ENCODE results near the gene CCDC85A. TPM values are rescaled to one million over a fixed set of nuclear protein-coding genes. Genes with fewer than 3 reads are reported as not detected.

Gene CCDC85A
- polyA plus RNA-seq, 1 donor (not counting 4 experiments of a cell fraction or from before 2014, with no cell fraction given) = not detected

GRCh38 chr2:56182420-56182819 lies 1.4 kb upstream of the CCDC85A start:
- Histone ChIP-seq H3K79me2 (ENCODE audit: control insufficient read depth, insufficient read depth, low read length) (no peaks in the 10 kb centered on the region), H3K4me2 (ENCODE audit: control insufficient read depth, extremely low read depth, insufficient read depth, low read depth, low read length) (no peak overlapping the region), H3K27me3 (ENCODE audit: control insufficient read depth, extremely low read depth, insufficient read depth, low read length) (peaks cover 14% of the 10 kb centered on the region), H3K9ac (ENCODE audit: control insufficient read depth, extremely low read depth, insufficient read depth, low read length) (no peak overlapping the region), H2AFZ (ENCODE audit: control insufficient read depth, low read length) (no peak overlapping the region), H3K27ac (ENCODE audit: control insufficient read depth, insufficient read depth, low read length) (no peak overlapping the region), H3K9me3 (ENCODE audit: control insufficient read depth, low read depth, low read length) (no peaks in the 10 kb centered on the region), H3K36me3 (ENCODE audit: control insufficient read depth in 2 of 2, extremely low read depth in 1 of 2, insufficient read depth in 2 of 2, low read length in 2 of 2) (no peaks in the 10 kb centered on the region), H3K9me1 (ENCODE audit: control insufficient read depth, extremely low read depth, insufficient read depth, low read length) (no peaks in the 10 kb centered on the region), H3K4me1 (ENCODE audit: control insufficient read depth, extremely low read depth, insufficient read depth, low read length) (peaks cover 4% of the 10 kb centered on the region), H4K20me1 (ENCODE audit: control insufficient read depth, extremely low read depth, insufficient read depth, low read length) (no peaks in the 10 kb centered on the region), H3K4me3 (ENCODE audit: control insufficient read depth in 2 of 3, extremely low read depth in 1 of 3, insufficient read depth in 2 of 3, low read depth in 1 of 3, low read length in 3 of 3) (no peak overlapping the region)
- dilution Hi-C loops (cut with MboI; ENCODE audit: extremely low pct_ligation_motif_present, low sequenced_read_pairs) = no loop called here
- no peak for TF ChIP-seq CTCF (optimal IDR thresholded peaks at IDR 0.05 in 1 of 3, IDR thresholded peaks at IDR 0.05 in 1 of 3, conservative IDR thresholded peaks at IDR 0.05 in 1 of 3; ENCODE audit: extremely low read depth in 1 of 3, insufficient read depth in 2 of 3, low read length in 3 of 3)
- no peak for TF ChIP-seq EZH2 (IDR thresholded peaks at IDR 0.05; ENCODE audit: low read length)
- DNase-seq (ENCODE audit: low read depth, low spot score) = no peak
- no peak for FAIRE-seq

GRCh38 chr2:56184500-56185011 lies 766 bp downstream of the CCDC85A start:
- no peak overlapping the region for H2AFZ ChIP-seq (ENCODE audit: control insufficient read depth, low read length)
- H3K4me2 ChIP-seq (ENCODE audit: control insufficient read depth, extremely low read depth, insufficient read depth, low read depth, low read length) = peak overlapping the region; percentile 72
- no peaks in the 10 kb centered on the region for H3K9me3 ChIP-seq (ENCODE audit: control insufficient read depth, low read depth, low read length)
- peak overlapping the region; percentile 16 to 67 (median 23) for H3K4me3 ChIP-seq (ENCODE audit: control insufficient read depth in 2 of 3, extremely low read depth in 1 of 3, insufficient read depth in 2 of 3, low read depth in 1 of 3, low read length in 3 of 3)
- FAIRE-seq (no peak), DNase-seq (ENCODE audit: low read depth, low spot score) (no peak)
- peaks cover 4% of the 10 kb centered on the region for H3K4me1 ChIP-seq (ENCODE audit: control insufficient read depth, extremely low read depth, insufficient read depth, low read length)
- H3K27me3 ChIP-seq (ENCODE audit: control insufficient read depth, extremely low read depth, insufficient read depth, low read length) = peaks cover 19% of the 10 kb centered on the region
- dilution Hi-C loops (cut with MboI; ENCODE audit: extremely low pct_ligation_motif_present, low sequenced_read_pairs) = no loop called here
- no peaks in the 10 kb centered on the region for H4K20me1 ChIP-seq (ENCODE audit: control insufficient read depth, extremely low read depth, insufficient read depth, low read length)
- H3K9me1 ChIP-seq (ENCODE audit: control insufficient read depth, extremely low read depth, insufficient read depth, low read length) = no peaks in the 10 kb centered on the region
- H3K79me2 ChIP-seq (ENCODE audit: control insufficient read depth, insufficient read depth, low read length) = no peaks in the 10 kb centered on the region
- TF ChIP-seq CTCF (optimal IDR thresholded peaks at IDR 0.05 in 1 of 3, IDR thresholded peaks at IDR 0.05 in 1 of 3, conservative IDR thresholded peaks at IDR 0.05 in 1 of 3; ENCODE audit: extremely low read depth in 1 of 3, insufficient read depth in 2 of 3, low read length in 3 of 3) (no peak), EZH2 (IDR thresholded peaks at IDR 0.05; ENCODE audit: low read length) (no peak)
- no peaks in the 10 kb centered on the region for H3K36me3 ChIP-seq (ENCODE audit: control insufficient read depth in 2 of 2, extremely low read depth in 1 of 2, insufficient read depth in 2 of 2, low read length in 2 of 2)
- H3K9ac ChIP-seq (ENCODE audit: control insufficient read depth, extremely low read depth, insufficient read depth, low read length) = no peak overlapping the region
- H3K27ac ChIP-seq (ENCODE audit: control insufficient read depth, insufficient read depth, low read length) = no peak overlapping the region

All from keratinocyte (primary cell).